Activated effector memory CD4-positive, alpha-beta T cell treated with Interleukin-2 at 50 U/mL for 16 hours (primary cell): ENCODE measurements around the gene SLC43A3.
"Not testable (repeated sequence)": the region's sequence is repeated elsewhere in the genome, so short reads cannot be mapped to it uniquely, and the experiment has no call there.

Experiments used
- DNase-seq: peaks from one replicate; pipeline ENCODE4 v3.0.0-alpha.2; 2020

The SLC43A3 gene

GRCh38 chr11:57459164-57460021, 32.5 kb upstream of the SLC43A3 start:
- peak; percentile 13 for DNase-seq

- DNase-seq, result peak; percentile 10
Observed at GRCh38 chr11:57458410-57459163, 31.7 kb upstream of the SLC43A3 start.

- no peak for DNase-seq
Observed at GRCh38 chr11:57458060-57458409, 31.1 kb upstream of the SLC43A3 start.

- DNase-seq, result no peak
Observed at GRCh38 chr11:57457643-57458023, 30.7 kb upstream of the SLC43A3 start.

GRCh38 chr11:57456960-57457642, 30.2 kb upstream of the SLC43A3 start:
- peak; percentile 58 for DNase-seq

- DNase-seq, result no peak
Observed at GRCh38 chr11:57453543-57454177, 26.7 kb upstream of the SLC43A3 start.

- DNase-seq, result no peak
Observed at GRCh38 chr11:57446055-57446454, 19.1 kb upstream of the SLC43A3 start.

GRCh38 chr11:57445122-57445394, 18.1 kb upstream of the SLC43A3 start:
- DNase-seq, result not testable (repeated sequence)

GRCh38 chr11:57444362-57445121, 17.6 kb upstream of the SLC43A3 start:
- no peak for DNase-seq

GRCh38 chr11:57440744-57441414, 14.0 kb upstream of the SLC43A3 start:
- DNase-seq, result no peak

- no peak for DNase-seq
Observed at GRCh38 chr11:57439786-57440185, 12.9 kb upstream of the SLC43A3 start.

- DNase-seq, result no peak
Observed at GRCh38 chr11:57438345-57439285, 11.7 kb upstream of the SLC43A3 start.

GRCh38 chr11:57436031-57436430, 9.1 kb upstream of the SLC43A3 start:
- DNase-seq, result no peak

GRCh38 chr11:57434640-57435546, 8.0 kb upstream of the SLC43A3 start:
- no peak for DNase-seq

- no peak for DNase-seq
Observed at GRCh38 chr11:57432714-57433163, 5.8 kb upstream of the SLC43A3 start.

GRCh38 chr11:57432149-57432561, 5.2 kb upstream of the SLC43A3 start:
- DNase-seq, result no peak

- no peak for DNase-seq
Observed at GRCh38 chr11:57430952-57431351, 4.0 kb upstream of the SLC43A3 start.

- no peak for DNase-seq
Observed at GRCh38 chr11:57429946-57430345, 3.0 kb upstream of the SLC43A3 start.

GRCh38 chr11:57428643-57429042, 1.7 kb upstream of the SLC43A3 start:
- no peak for DNase-seq

- no peak for DNase-seq
Observed at GRCh38 chr11:57427727-57428082, 784 bp upstream of the SLC43A3 start.
